ENCODE measurements around the gene BORCS5. TPM values are rescaled to one million over a fixed set of nuclear protein-coding genes. Genes with fewer than 3 reads are reported as not detected.
"Not testable (repeated sequence)": the region's sequence is repeated elsewhere in the genome, so short reads cannot be mapped to it uniquely, and the experiment has no call there.

Gene BORCS5
- polyA plus RNA-seq, 3 donors, result 7.9 to 11.0 (median 10.0) TPM

- no peak for DNase-seq
Measured at GRCh38 chr12:12452326-12452902, 95.5 kb downstream of the BORCS5 start.

- DNase-seq, result no peak
Measured at GRCh38 chr12:12453635-12454034, 96.8 kb downstream of the BORCS5 start.

GRCh38 chr12:12454315-12454714, 97.4 kb downstream of the BORCS5 start:
- no peak for DNase-seq

- no peak for DNase-seq
Measured at GRCh38 chr12:12456637-12457036, 99.8 kb downstream of the BORCS5 start.

GRCh38 chr12:12460935-12461922, 104.4 kb downstream of the BORCS5 start:
- DNase-seq, result no peak

GRCh38 chr12:12461923-12462315, 105.0 kb downstream of the BORCS5 start:
- DNase-seq, result no peak

- no peak for DNase-seq
Measured at GRCh38 chr12:12465522-12465921, 108.6 kb downstream of the BORCS5 start.

- DNase-seq, result no peak
Measured at GRCh38 chr12:12466157-12466556, 109.3 kb downstream of the BORCS5 start.

- no peak for DNase-seq
Measured at GRCh38 chr12:12467264-12467663, 110.4 kb downstream of the BORCS5 start.

GRCh38 chr12:12467688-12468261, 110.9 kb downstream of the BORCS5 start:
- no peak for DNase-seq

- DNase-seq, result no peak
Measured at GRCh38 chr12:12468575-12468974, 111.7 kb downstream of the BORCS5 start.

- no peak for DNase-seq
Measured at GRCh38 chr12:12469386-12469785, 112.5 kb downstream of the BORCS5 start.

GRCh38 chr12:12470751-12471306, 114.0 kb downstream of the BORCS5 start:
- no peak for DNase-seq

- DNase-seq, result not testable (repeated sequence)
Measured at GRCh38 chr12:12471982-12472961, 115.4 kb downstream of the BORCS5 start.

- DNase-seq, result no peak
Measured at GRCh38 chr12:12473223-12473622, 116.3 kb downstream of the BORCS5 start.

GRCh38 chr12:12474471-12474928, 117.6 kb downstream of the BORCS5 start:
- no peak for DNase-seq

GRCh38 chr12:12474931-12475795, 118.3 kb downstream of the BORCS5 start:
- no peak for DNase-seq

GRCh38 chr12:12476857-12477531, 120.1 kb downstream of the BORCS5 start:
- no peak for DNase-seq

GRCh38 chr12:12477532-12477890, 120.6 kb downstream of the BORCS5 start:
- DNase-seq, result no peak

GRCh38 chr12:12480074-12480473, 123.2 kb downstream of the BORCS5 start:
- DNase-seq, result no peak

Measured in renal pelvis (tissue), 4 donors.